ENCODE measurements around the gene SNCAIP. TPM values are rescaled to one million over a fixed set of nuclear protein-coding genes. Genes with fewer than 3 reads are reported as not detected.

The SNCAIP gene
- total RNA-seq, 2 donors from 2014 or later, result 8.1 to 9.5 TPM

DNA sequence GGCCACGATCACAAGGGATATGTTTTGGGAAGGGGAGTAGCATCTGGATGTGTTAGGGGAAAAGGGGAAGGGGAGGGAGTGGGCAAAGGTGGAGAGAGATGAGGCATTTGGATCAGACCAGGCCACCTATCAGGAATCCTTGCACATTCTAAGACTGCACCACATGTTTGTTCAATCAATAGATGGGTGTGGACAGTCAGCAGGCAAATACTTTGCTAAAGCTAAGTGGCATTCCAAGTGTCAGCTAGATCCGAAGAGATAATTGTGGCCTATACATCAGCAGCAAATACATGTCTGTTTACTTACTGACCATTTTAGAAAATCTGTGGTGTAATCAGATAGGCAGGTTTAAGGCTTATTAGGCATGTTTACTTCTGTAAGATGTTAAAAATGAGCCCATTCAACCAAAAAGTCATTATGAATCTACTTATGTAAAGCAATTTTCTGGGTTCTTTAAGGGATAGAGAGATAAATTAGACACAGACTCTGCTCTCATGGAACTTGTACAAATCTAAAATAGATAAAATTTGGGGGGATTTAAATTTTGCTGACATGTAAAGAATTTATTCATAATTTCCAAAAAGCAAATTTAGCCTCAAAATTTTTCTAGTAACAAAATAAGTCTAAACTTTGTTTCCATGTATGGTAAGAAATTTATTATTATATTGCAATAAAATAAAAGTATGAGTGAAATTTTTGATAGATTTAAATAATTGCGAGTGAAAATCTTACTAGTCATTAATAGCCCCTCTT, 107.3 kb downstream of the SNCAIP start:
- Histone ChIP-seq H3K9me3 (no peaks in the 10 kb centered on the region), H3K4me3 (no peak overlapping the region), H3K36me3 (no peaks in the 10 kb centered on the region), H3K4me1 (no peaks in the 10 kb centered on the region), H3K27ac (no peak overlapping the region), H3K27me3 (no peaks in the 10 kb centered on the region)
- TF ChIP-seq, protein P1, sequence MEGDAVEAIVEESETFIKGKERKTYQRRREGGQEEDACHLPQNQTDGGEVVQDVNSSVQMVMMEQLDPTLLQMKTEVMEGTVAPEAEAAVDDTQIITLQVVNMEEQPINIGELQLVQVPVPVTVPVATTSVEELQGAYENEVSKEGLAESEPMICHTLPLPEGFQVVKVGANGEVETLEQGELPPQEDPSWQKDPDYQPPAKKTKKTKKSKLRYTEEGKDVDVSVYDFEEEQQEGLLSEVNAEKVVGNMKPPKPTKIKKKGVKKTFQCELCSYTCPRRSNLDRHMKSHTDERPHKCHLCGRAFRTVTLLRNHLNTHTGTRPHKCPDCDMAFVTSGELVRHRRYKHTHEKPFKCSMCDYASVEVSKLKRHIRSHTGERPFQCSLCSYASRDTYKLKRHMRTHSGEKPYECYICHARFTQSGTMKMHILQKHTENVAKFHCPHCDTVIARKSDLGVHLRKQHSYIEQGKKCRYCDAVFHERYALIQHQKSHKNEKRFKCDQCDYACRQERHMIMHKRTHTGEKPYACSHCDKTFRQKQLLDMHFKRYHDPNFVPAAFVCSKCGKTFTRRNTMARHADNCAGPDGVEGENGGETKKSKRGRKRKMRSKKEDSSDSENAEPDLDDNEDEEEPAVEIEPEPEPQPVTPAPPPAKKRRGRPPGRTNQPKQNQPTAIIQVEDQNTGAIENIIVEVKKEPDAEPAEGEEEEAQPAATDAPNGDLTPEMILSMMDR (IDR thresholded peaks at IDR 0.05), result no peak
- no peak for DNase-seq (ENCODE audit: low spot score)

DNA sequence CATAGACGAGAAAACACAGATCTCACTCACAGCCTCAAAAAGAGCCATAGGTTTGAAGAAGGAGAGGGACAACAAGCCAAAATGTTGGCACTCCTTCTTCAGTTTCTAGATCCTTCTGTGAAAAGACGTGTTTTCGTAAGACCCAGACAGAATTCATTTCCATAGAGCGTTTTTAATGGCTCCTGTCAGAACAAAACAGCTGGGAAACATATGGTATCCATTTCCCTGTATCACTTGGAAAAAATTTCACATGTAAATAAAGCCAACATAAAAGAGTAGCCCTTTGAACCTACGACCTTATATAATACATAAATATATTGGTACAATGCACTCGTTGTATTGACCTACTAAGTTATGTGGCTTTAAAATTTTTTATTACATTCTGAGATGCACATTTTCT, 108.1 kb downstream of the SNCAIP start:
- Histone ChIP-seq H3K27ac (no peak overlapping the region), H3K36me3 (no peaks in the 10 kb centered on the region), H3K27me3 (no peaks in the 10 kb centered on the region), H3K4me3 (no peak overlapping the region), H3K9me3 (no peaks in the 10 kb centered on the region), H3K4me1 (no peaks in the 10 kb centered on the region)
- no peak for DNase-seq (ENCODE audit: low spot score)
- TF ChIP-seq, protein P1 (IDR thresholded peaks at IDR 0.05), result no peak

DNA sequence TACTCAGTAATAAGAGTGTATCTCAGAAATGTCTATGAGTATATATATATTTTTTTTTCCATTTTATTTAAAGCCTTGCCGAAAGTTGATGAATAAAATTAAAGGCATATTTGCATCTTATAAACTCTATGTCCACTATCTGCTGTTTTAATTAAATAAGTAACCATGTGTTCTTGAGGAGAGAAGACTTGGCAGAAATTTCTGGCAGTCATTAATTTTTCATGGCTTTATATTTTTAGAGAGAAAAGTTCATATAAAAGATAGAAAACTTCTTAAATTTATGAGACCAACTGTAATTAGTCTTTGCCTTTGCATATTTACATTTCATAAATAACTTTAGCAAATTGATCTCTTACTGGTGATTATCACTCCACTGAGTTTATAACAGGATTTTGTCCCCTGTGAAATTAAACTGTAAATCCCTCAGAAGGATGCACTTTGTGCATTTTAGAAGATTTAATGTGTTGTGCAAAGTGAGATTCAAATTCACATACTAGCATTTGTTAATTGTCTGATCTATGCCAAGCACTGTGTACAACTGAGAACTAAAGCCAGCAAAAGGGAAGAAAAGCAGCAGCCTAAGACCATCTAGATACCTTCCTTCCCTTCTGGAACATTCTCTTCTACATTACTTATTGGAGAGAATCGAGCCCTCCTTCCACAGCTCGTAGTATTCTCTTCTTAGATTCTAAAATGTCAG, 108.7 kb downstream of the SNCAIP start:
- Histone ChIP-seq H3K27ac (no peak overlapping the region), H3K27me3 (no peaks in the 10 kb centered on the region), H3K9me3 (no peaks in the 10 kb centered on the region), H3K4me1 (no peaks in the 10 kb centered on the region), H3K4me3 (no peak overlapping the region), H3K36me3 (no peaks in the 10 kb centered on the region)
- TF ChIP-seq, protein P1 (IDR thresholded peaks at IDR 0.05), result no peak
- DNase-seq (ENCODE audit: low spot score), result no peak

DNA sequence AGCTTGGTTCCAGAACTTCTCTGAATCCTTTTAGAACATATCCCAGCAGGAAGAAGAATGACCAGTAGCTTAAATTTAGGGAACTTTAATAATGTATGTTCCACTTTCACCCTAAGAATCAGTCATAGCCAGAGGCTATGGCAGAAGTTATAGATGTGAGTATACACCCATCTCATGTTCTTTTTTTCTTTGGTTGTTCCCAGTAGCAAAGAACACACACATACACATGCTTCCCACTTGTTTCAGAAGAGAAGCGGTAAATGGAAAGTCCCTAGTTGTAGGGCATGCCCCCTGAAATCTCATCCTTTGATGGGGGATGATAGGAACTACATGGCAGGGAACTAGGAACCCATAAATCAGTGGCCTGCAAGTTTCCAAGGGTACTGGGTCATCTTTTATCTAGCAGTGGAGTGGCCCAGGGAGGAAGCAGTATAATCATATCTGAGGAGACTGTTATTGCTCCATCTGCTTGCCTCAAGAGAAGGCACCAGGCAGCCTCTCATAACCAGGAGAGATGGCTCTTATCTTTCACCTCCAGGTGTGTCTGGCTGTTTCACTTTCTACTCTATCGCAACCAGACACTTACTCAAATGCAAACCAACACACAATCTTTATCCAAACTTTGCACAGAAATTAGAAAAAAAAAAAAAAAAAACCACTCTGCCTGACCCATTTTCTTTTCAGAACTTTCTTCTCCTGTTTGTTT, 109.5 kb downstream of the SNCAIP start:
- DNase-seq (ENCODE audit: low spot score), result no peak
- no peaks in the 10 kb centered on the region for H3K4me1 ChIP-seq
- H3K4me3 ChIP-seq, result no peak overlapping the region
- TF ChIP-seq, protein P1 (IDR thresholded peaks at IDR 0.05), result no peak
- H3K27ac ChIP-seq, result no peak overlapping the region
- H3K36me3 ChIP-seq, result no peaks in the 10 kb centered on the region
- H3K9me3 ChIP-seq, result no peaks in the 10 kb centered on the region
- H3K27me3 ChIP-seq, result no peaks in the 10 kb centered on the region

DNA sequence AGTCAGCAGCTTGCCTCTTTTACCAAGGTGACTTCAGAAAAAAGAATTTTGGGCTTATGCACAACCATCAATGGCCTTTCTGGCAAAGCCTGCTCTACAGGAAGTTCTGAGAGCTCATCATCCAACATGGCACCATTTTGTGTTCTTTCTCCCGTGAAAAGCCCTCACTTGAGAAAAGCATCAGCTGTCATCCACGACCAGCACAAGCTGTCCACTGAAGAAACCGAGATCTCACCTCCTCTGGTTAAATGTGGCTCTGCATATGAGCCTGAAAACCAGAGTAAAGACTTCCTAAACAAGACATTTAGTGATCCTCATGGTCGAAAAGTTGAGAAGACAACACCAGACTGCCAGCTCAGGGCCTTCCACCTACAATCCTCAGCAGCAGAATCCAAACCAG, 111.2 kb downstream of the SNCAIP start:
- TF ChIP-seq, protein P1 (IDR thresholded peaks at IDR 0.05), result no peak
- Histone ChIP-seq H3K27me3 (no peaks in the 10 kb centered on the region), H3K27ac (no peak overlapping the region), H3K9me3 (no peaks in the 10 kb centered on the region), H3K4me3 (no peak overlapping the region), H3K36me3 (no peaks in the 10 kb centered on the region), H3K4me1 (no peaks in the 10 kb centered on the region)
- DNase-seq (ENCODE audit: low spot score), result no peak

All from right atrium auricular region (tissue), 2 donors.